IMR-90 (cell line): ENCODE measurements around the gene HAUS3. TPM values are rescaled to one million over a fixed set of nuclear protein-coding genes. Genes with fewer than 3 reads are reported as not detected.

Experiments used
- ATAC-seq: fragments of 200-7000 bp; cut with Tn5 transposase; 2 replicates; pipeline ENCODE4 v1.9.1; 2020; ENCODE audit warnings: low read depth, mild to moderate bottlenecking, moderate library complexity
- BruUV-seq: library from RNA; stranded (reverse); fragments of 400-500 nt; replicated peaks from 2 replicates; lab custom pipeline; 2021; lab: Mats Ljungman, UMichigan
- CTCF ChIA-PET: fragments of 300-600 bp; formaldehyde crosslinking; extraction: SDS; loops from one replicate; lab custom pipeline; 2021; ENCODE audit warnings: antibody characterized with exemption; lab: Yijun Ruan, JAX
- POLR2A ChIA-PET: fragments of 300-600 bp; sonication (Branson Sonifier 250); formaldehyde crosslinking; loops from one replicate; lab custom pipeline; 2022; ENCODE audit warnings: antibody characterized with exemption; ENCODE audit not compliant: unreplicated experiment; lab: Charles Lee
- DNase-seq: peaks from one replicate; pipeline ENCODE4 v3.0.0; 2013
- H2AFZ ChIP-seq: replicated peaks from 2 replicates; pipeline ENCODE3; 2013; ENCODE audit warnings: low read length, mild to moderate bottlenecking; ENCODE audit not compliant: poor library complexity
- H2AK5ac ChIP-seq: 2 replicates; pipeline ENCODE4 v1.6.1; 2013; ENCODE audit warnings: low read depth, low read length, inconsistent platforms
- H2AK9ac ChIP-seq: replicated peaks from 2 replicates; pipeline ENCODE3; 2013; ENCODE audit warnings: mild to moderate bottlenecking, low read depth, low read length, moderate library complexity; ENCODE audit not compliant: poor library complexity
- H2BK120ac ChIP-seq: 2 replicates; pipeline ENCODE4 v1.6.1; 2013; ENCODE audit warnings: low read depth, low read length, inconsistent platforms
- H2BK15ac ChIP-seq: 3 replicates; pipeline ENCODE4 v1.6.1; 2013; ENCODE audit warnings: low read depth, low read length, inconsistent platforms
- H2BK20ac ChIP-seq: 2 replicates; pipeline ENCODE4 v1.6.1; 2013; ENCODE audit warnings: low read depth, mild to moderate bottlenecking, inconsistent platforms, low read length, moderate library complexity
- H2BK5ac ChIP-seq: 2 replicates; pipeline ENCODE4 v1.6.1; 2013; ENCODE audit warnings: mild to moderate bottlenecking, low read depth, low read length, inconsistent platforms; ENCODE audit not compliant: poor library complexity, severe bottlenecking
- H3K14ac ChIP-seq: replicated peaks from 2 replicates; pipeline ENCODE4 v1.6.1; 2013; ENCODE audit warnings: low read depth, low read length, inconsistent platforms
- H3K18ac ChIP-seq: 2 replicates; pipeline ENCODE4 v1.6.1; 2013; ENCODE audit warnings: low read depth, low read length, control low read depth
- H3K23ac ChIP-seq: 2 replicates; pipeline ENCODE4 v1.6.1; 2013; ENCODE audit warnings: low read depth, low read length, inconsistent platforms
- H3K27ac ChIP-seq: 2 replicates; pipeline ENCODE4 v1.5.1; 2013; ENCODE audit warnings: mild to moderate bottlenecking, control low read depth, low read length; ENCODE audit not compliant: insufficient read depth
- H3K27me3 ChIP-seq: 2 replicates; pipeline ENCODE4 v1.6.1; 2013; ENCODE audit warnings: low read length; ENCODE audit not compliant: control insufficient read depth, insufficient read depth
- H3K36me3 ChIP-seq: 2 replicates; pipeline ENCODE4 v1.6.1; 2013; ENCODE audit warnings: low read length, mixed read lengths; ENCODE audit not compliant: control insufficient read depth, insufficient read depth
- H3K4ac ChIP-seq: 2 replicates; pipeline ENCODE4 v1.6.1; 2013; ENCODE audit warnings: low read depth, low read length, inconsistent platforms
- H3K4me1 ChIP-seq: 2 replicates; pipeline ENCODE4 v1.6.1; 2013; ENCODE audit warnings: low read length, mixed read lengths; ENCODE audit not compliant: control insufficient read depth, insufficient read depth
- H3K4me2 ChIP-seq: 2 replicates; pipeline ENCODE4 v1.6.1; 2013; ENCODE audit warnings: low read depth, mild to moderate bottlenecking, control low read depth, low read length, moderate library complexity
- H3K4me3 ChIP-seq: 2 replicates; pipeline ENCODE4 v1.5.1; 2013; ENCODE audit warnings: low read depth, mild to moderate bottlenecking, control low read depth, low read length, moderate library complexity; ENCODE audit not compliant: insufficient read depth
- H3K56ac ChIP-seq: 2 replicates; pipeline ENCODE4 v1.6.1; 2013; ENCODE audit warnings: low read length, inconsistent platforms; ENCODE audit not compliant: insufficient read depth; ENCODE audit errors: extremely low read depth
- H3K79me1 ChIP-seq, 2 experiments: 2 replicates each; pipeline ENCODE4 v1.6.1; 2013; ENCODE audit warnings: low read length in 2 of 2, inconsistent platforms in 1 of 2, low read depth in 1 of 2
- H3K9ac ChIP-seq: 2 replicates; pipeline ENCODE4 v1.6.1; 2013; ENCODE audit warnings: low read depth, low read length, control low read depth
- H3K9me1 ChIP-seq: 2 replicates; pipeline ENCODE4 v1.6.1; 2013; ENCODE audit warnings: low read length, inconsistent platforms; ENCODE audit not compliant: insufficient read depth
- H3K9me3 ChIP-seq: 2 replicates; pipeline ENCODE4 v1.6.1; 2013; ENCODE audit warnings: low read length; ENCODE audit not compliant: control insufficient read depth, insufficient read depth
- H4K20me1 ChIP-seq: 2 replicates; pipeline ENCODE4 v1.6.1; 2013; ENCODE audit warnings: low read length, inconsistent platforms; ENCODE audit not compliant: insufficient read depth
- H4K5ac ChIP-seq: 2 replicates; pipeline ENCODE4 v1.6.1; 2013; ENCODE audit warnings: mild to moderate bottlenecking, low read depth, low read length, control low read depth
- H4K8ac ChIP-seq, 2 experiments: 2 replicates each; pipeline ENCODE4 v1.6.1; 2013; ENCODE audit warnings: low read depth in 2 of 2, low read length in 2 of 2, control low read depth in 1 of 2, inconsistent platforms in 1 of 2
- H4K91ac ChIP-seq: 2 replicates; pipeline ENCODE4 v1.6.1; 2013; ENCODE audit warnings: low read depth, low read length, inconsistent platforms; ENCODE audit not compliant: insufficient read depth
- BHLHE40 ChIP-seq: fragments of 150-350 bp; IDR thresholded peaks from 2 replicates; pipeline ENCODE4 v1.6.1; 2016; ENCODE audit warnings: mild to moderate bottlenecking, low read depth, low read length
- RFX5 ChIP-seq: IDR thresholded peaks from 2 replicates; pipeline ENCODE4 v1.8.0; 2012; ENCODE audit warnings: low read depth, mild to moderate bottlenecking, low read length, moderate library complexity
- WGBS, 2 experiments: methylation state at CpG; one replicate each; pipeline versions ENCODE4 v1.1.5 to v1.1.7; 2013; ENCODE audit warnings: missing lambda C conversion rate in 2 of 2; ENCODE audit not compliant: insufficient read length in 1 of 2; ENCODE audit errors: extremely low coverage in 2 of 2; 5-methylcytosine and 5-hydroxymethylcytosine counted together
- dilution Hi-C: fragments of 300-500 bp; cut with HindIII; formaldehyde crosslinking; loops from one replicate; pipeline ENCODE4 v1.14.3; 2018; ENCODE audit warnings: low sequenced_read_pairs; ENCODE audit not compliant: unreplicated experiment
- in situ Hi-C: fragments of 300-500 bp; cut with MboI; formaldehyde crosslinking; loops from 3 replicates; pipeline ENCODE4 v1.14.3; 2019; ENCODE audit warnings: low sequenced_read_pairs, inconsistent platforms, mixed read lengths
- intact Hi-C: fragments of 100-400 bp; cut with micrococcal nuclease; formaldehyde crosslinking; loops from 2 replicates; pipeline ENCODE4 v1.10.0; 2022
- polyA plus RNA-seq, 3 experiments: library from polyadenylated mRNA; depleted of rRNA; stranded (reverse); fragments of >200 nt; gene quantifications; 2 replicates each; pipeline ENCODE4 v1.2.3, GENCODE V29; 2012; ENCODE audit warnings: low replicate concordance in 1 of 3
- total RNA-seq: library from RNA; depleted of rRNA; stranded (reverse); fragments of >200 nt; gene quantifications from 2 replicates; pipeline ENCODE4 v1.2.3, GENCODE V29; 2012

The HAUS3 gene
- total and polyA plus RNA-seq, 2 of the 4 experiments (the other 2 are of a cell fraction): 4.3 to 4.8 TPM

GRCh38 chr4:2249526-2250356, 7.8 kb upstream of the HAUS3 start:
- Histone ChIP-seq H3K9ac (no peak overlapping the region), H4K5ac (no peak overlapping the region), H3K4me2 (no peak overlapping the region), H4K8ac (no peak overlapping the region), H2AK5ac (no peak overlapping the region), H4K91ac (no peak overlapping the region), H3K23ac (no peak overlapping the region), H3K79me1 (peaks cover 7 to 22% of the 10 kb centered on the region in 2 experiments; a peak in 3 of 4 replicates), H3K56ac (no peak overlapping the region), H3K4me3 (no peak overlapping the region), H2BK5ac (no peak overlapping the region), H3K27me3 (no peaks in the 10 kb centered on the region), H3K14ac (no peak overlapping the region), H3K4me1 (no peaks in the 10 kb centered on the region), H3K36me3 (peaks cover 57% of the 10 kb centered on the region), H4K20me1 (peaks cover 32% of the 10 kb centered on the region), H2BK20ac (no peak overlapping the region), H2BK120ac (no peak overlapping the region), H3K27ac (no peak overlapping the region), H3K18ac (no peak overlapping the region), H2AFZ (no peak overlapping the region), H2BK15ac (no peak overlapping the region), H3K9me3 (no peaks in the 10 kb centered on the region), H2AK9ac (no peak overlapping the region), H3K9me1 (0 out of 2 replicates have a peak, but pooled peaks cover 3% of the 10 kb centered on the region), H3K4ac (no peak overlapping the region)
- TF ChIP-seq RFX5 (no peak), BHLHE40 (no peak)
- DNase-seq (no peak), ATAC-seq (no peak)
- BruUV-seq: no TSS peak
- CTCF ChIA-PET: no interaction called here
- WGBS, 2 experiments: 96% methylated on average over 8 of the region's 26 CpGs; no CpG with 5 or more reads in 1 of the 2 experiments
- dilution Hi-C loops: no loop called here
- in situ Hi-C loops: no loop called here
- intact Hi-C loops: no loop called here
- POLR2A ChIA-PET: no interaction called here
